Panc1 (cell line): ENCODE results near the gene IL1RAP. TPM values are rescaled to one million over a fixed set of nuclear protein-coding genes. Genes with fewer than 3 reads are reported as not detected.

Experiments used
- ATAC-seq: fragments of 200-7000 bp; cut with Tn5 transposase; 2 replicates; pipeline ENCODE4 v1.9.1; 2020; ENCODE audit warnings: mild to moderate bottlenecking, moderate library complexity
- BruUV-seq: library from RNA; stranded (reverse); fragments of 400-500 nt; replicated peaks from 2 replicates; lab custom pipeline; 2021; lab: Mats Ljungman, UMichigan
- CTCF ChIA-PET: fragments of 300-600 bp; sonication (Branson Sonifier 250); formaldehyde crosslinking; loops from one replicate; lab custom pipeline; 2022; ENCODE audit warnings: antibody characterized with exemption; lab: Charles Lee
- POLR2A ChIA-PET: fragments of 300-600 bp; sonication (Branson Sonifier 250); formaldehyde crosslinking; loops from one replicate; lab custom pipeline; 2022; ENCODE audit warnings: antibody characterized with exemption; lab: Charles Lee
- DNase-seq: peaks from one replicate; pipeline ENCODE4 v3.0.0-alpha.2; 2010; ENCODE audit warnings: low read depth, low spot score
- H3K27ac ChIP-seq: 2 replicates; pipeline ENCODE4 v1.5.1; 2011; ENCODE audit warnings: mild to moderate bottlenecking, low read length, inconsistent platforms
- H3K27me3 ChIP-seq: fragments of 200-500 bp; sonication (Bioruptor generic); 2 replicates; pipeline ENCODE4 v1.6.0; 2014; ENCODE audit warnings: low read length, inconsistent platforms; ENCODE audit not compliant: control insufficient read depth, insufficient read depth
- H3K36me3 ChIP-seq: fragments of 200-500 bp; sonication (Bioruptor generic); 2 replicates; pipeline ENCODE4 v1.5.1; 2014; ENCODE audit warnings: inconsistent platforms, mild to moderate bottlenecking, low read length, moderate library complexity; ENCODE audit not compliant: control insufficient read depth, insufficient read depth
- H3K4me1 ChIP-seq: 2 replicates; pipeline ENCODE4 v1.5.1; 2011; ENCODE audit warnings: inconsistent platforms, mild to moderate bottlenecking, low read length, moderate library complexity; ENCODE audit not compliant: control insufficient read depth, insufficient read depth
- H3K4me3 ChIP-seq, 2 experiments: 2 replicates each; pipeline ENCODE4 v1.5.1; 2011 to 2012; ENCODE audit warnings: low read depth in 2 of 2, low read length in 2 of 2, mild to moderate bottlenecking in 2 of 2, inconsistent platforms in 1 of 2, moderate library complexity in 1 of 2
- H3K9me3 ChIP-seq: fragments of 200-500 bp; sonication (Bioruptor generic); 2 replicates; pipeline ENCODE4 v1.5.1; 2014; ENCODE audit warnings: low read depth, mild to moderate bottlenecking, inconsistent platforms, low read length, moderate library complexity; ENCODE audit not compliant: control insufficient read depth, insufficient read depth
- POLR2AphosphoS5 ChIP-seq: IDR thresholded peaks from 2 replicates; pipeline ENCODE4 v1.6.1; 2012; ENCODE audit warnings: mild to moderate bottlenecking, low read depth, low read length, moderate library complexity
- SIN3A ChIP-seq: IDR thresholded peaks from 2 replicates; pipeline ENCODE4 v1.6.1; 2012; ENCODE audit warnings: low read depth, mild to moderate bottlenecking, low read length, moderate library complexity, borderline replicate concordance; ENCODE audit not compliant: insufficient read depth
- TCF7L2 ChIP-seq: IDR thresholded peaks from 2 replicates; pipeline ENCODE4 v1.6.1; 2011; ENCODE audit warnings: mild to moderate bottlenecking, low read depth, low read length, inconsistent platforms
- in situ Hi-C: cut with HindIII; loops from 2 replicates; pipeline ENCODE4 v1.10.0; 2016; ENCODE audit warnings: low sequenced_read_pairs, low pct_unique_long_range_greater_than_20kb
- intact Hi-C: fragments of 100-400 bp; cut with micrococcal nuclease; formaldehyde crosslinking; loops from one replicate; pipeline ENCODE4 v1.10.0; 2022; ENCODE audit not compliant: unreplicated experiment
- total RNA-seq: library from RNA; stranded (reverse); gene quantifications from one replicate; pipeline ENCODE4 v1.2.1, GENCODE V29; 2021; ENCODE audit not compliant: unreplicated experiment
- TF ChIP-seq, protein P1 (sequence below): fragments of 450-650 bp; IDR thresholded peaks from 2 replicates; pipeline ENCODE4 v1.5.1; 2017; ENCODE audit warnings: mild to moderate bottlenecking
- TF ChIP-seq, protein P2 (sequence below), 2 experiments: IDR thresholded peaks; 2 replicates each; pipeline ENCODE4 v1.6.1; 2011 to 2012; ENCODE audit warnings: low read depth in 2 of 2, control low read depth in 1 of 2, low read length in 1 of 2, mild to moderate bottlenecking in 1 of 2, moderate library complexity in 1 of 2; ENCODE audit not compliant: insufficient read depth in 1 of 2

Gene IL1RAP
- total RNA-seq, 1 experiment from 2014 or later = 5.2 TPM

DNA sequence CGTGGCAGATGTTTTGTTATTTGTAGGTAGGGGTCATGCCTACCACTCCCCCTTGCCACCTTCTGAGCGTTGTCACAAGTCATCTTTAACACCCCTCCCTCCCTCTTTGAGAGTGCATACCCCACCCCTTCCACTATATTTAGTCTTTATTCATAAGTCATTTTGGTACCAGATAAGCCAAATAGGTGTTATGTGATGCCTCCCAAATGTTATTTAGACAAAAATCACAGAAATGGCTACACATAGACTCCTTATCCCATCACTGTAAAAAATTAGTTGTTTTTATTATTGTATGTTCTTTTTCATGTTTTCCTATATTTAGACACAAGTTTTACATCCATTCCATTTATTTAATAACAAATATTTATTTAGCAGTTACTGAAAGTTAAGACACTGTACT lies 93.1 kb downstream of the IL1RAP start:
- ChIA-PET POLR2A (no interaction called here), CTCF (no interaction called here)
- TF ChIP-seq, protein P1, sequence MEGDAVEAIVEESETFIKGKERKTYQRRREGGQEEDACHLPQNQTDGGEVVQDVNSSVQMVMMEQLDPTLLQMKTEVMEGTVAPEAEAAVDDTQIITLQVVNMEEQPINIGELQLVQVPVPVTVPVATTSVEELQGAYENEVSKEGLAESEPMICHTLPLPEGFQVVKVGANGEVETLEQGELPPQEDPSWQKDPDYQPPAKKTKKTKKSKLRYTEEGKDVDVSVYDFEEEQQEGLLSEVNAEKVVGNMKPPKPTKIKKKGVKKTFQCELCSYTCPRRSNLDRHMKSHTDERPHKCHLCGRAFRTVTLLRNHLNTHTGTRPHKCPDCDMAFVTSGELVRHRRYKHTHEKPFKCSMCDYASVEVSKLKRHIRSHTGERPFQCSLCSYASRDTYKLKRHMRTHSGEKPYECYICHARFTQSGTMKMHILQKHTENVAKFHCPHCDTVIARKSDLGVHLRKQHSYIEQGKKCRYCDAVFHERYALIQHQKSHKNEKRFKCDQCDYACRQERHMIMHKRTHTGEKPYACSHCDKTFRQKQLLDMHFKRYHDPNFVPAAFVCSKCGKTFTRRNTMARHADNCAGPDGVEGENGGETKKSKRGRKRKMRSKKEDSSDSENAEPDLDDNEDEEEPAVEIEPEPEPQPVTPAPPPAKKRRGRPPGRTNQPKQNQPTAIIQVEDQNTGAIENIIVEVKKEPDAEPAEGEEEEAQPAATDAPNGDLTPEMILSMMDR = no peak
- TF ChIP-seq TCF7L2 (no peak), SIN3A (no peak), POLR2AphosphoS5 (no peak)
- TF ChIP-seq, protein P2, sequence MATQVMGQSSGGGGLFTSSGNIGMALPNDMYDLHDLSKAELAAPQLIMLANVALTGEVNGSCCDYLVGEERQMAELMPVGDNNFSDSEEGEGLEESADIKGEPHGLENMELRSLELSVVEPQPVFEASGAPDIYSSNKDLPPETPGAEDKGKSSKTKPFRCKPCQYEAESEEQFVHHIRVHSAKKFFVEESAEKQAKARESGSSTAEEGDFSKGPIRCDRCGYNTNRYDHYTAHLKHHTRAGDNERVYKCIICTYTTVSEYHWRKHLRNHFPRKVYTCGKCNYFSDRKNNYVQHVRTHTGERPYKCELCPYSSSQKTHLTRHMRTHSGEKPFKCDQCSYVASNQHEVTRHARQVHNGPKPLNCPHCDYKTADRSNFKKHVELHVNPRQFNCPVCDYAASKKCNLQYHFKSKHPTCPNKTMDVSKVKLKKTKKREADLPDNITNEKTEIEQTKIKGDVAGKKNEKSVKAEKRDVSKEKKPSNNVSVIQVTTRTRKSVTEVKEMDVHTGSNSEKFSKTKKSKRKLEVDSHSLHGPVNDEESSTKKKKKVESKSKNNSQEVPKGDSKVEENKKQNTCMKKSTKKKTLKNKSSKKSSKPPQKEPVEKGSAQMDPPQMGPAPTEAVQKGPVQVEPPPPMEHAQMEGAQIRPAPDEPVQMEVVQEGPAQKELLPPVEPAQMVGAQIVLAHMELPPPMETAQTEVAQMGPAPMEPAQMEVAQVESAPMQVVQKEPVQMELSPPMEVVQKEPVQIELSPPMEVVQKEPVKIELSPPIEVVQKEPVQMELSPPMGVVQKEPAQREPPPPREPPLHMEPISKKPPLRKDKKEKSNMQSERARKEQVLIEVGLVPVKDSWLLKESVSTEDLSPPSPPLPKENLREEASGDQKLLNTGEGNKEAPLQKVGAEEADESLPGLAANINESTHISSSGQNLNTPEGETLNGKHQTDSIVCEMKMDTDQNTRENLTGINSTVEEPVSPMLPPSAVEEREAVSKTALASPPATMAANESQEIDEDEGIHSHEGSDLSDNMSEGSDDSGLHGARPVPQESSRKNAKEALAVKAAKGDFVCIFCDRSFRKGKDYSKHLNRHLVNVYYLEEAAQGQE (IDR thresholded peaks at IDR 0.05; ENCODE audit: insufficient read depth in 1 of 2, low read depth in 2 of 2, low read length in 1 of 2) = no peak

DNA sequence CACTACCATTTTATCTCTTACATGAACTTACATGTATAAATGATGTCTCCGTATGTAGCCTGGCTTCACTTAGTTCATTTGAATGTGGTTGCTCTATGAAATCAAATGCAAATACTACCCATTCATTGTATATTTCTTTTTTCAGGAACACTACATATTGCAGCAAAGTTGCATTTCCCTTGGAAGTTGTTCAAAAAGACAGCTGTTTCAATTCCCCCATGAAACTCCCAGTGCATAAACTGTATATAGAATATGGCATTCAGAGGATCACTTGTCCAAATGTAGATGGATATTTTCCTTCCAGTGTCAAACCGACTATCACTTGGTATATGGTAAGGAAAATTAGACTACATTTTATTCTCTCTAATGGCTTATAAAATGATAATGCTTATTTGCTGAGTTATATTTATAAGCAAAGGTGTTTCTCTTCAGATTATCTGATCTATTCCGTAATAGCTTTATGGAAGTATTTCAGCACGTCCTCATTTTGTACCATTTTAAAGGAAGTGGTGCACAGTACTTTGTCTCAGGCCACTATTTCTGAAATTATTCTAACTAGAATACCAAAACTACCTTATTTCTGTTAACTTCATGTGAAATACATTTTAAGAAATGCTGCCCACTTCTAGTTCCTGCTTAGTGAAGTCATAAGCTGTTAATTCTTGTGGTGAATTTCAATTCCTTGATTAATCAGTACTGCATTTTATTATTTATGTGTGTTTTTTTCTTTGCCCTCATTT lies 95.1 kb downstream of the IL1RAP start:
- no peak overlapping the region for H3K4me3 ChIP-seq
- no peaks in the 10 kb centered on the region for H3K27me3 ChIP-seq
- no TSS peak for BruUV-seq
- ATAC-seq (no peak), DNase-seq (no peak)
- H3K4me1 ChIP-seq = no peaks in the 10 kb centered on the region
- H3K27ac ChIP-seq = no peak overlapping the region
- no peak for TF ChIP-seq POLR2AphosphoS5
- TF ChIP-seq, protein P2 (IDR thresholded peaks at IDR 0.05; ENCODE audit: insufficient read depth in 1 of 2, low read depth in 2 of 2, low read length in 1 of 2) = no peak
- TF ChIP-seq, protein P1 = no peak
- no peak for TF ChIP-seq SIN3A
- no peak for TF ChIP-seq TCF7L2
- CTCF ChIA-PET = no interaction called here
- in situ Hi-C loops (no loop called here), intact Hi-C loops (no loop called here)
- POLR2A ChIA-PET = no interaction called here
- H3K36me3 ChIP-seq = no peaks in the 10 kb centered on the region
- no peaks in the 10 kb centered on the region for H3K9me3 ChIP-seq

More for the DNA sequence above, 93.1 kb downstream of the IL1RAP start:
- BruUV-seq = no TSS peak
- in situ Hi-C loops = no loop called here
- Histone ChIP-seq H3K27me3 (no peaks in the 10 kb centered on the region), H3K4me1 (no peaks in the 10 kb centered on the region), H3K27ac (no peak overlapping the region), H3K36me3 (no peaks in the 10 kb centered on the region), H3K4me3 (no peak overlapping the region), H3K9me3 (no peaks in the 10 kb centered on the region)
- intact Hi-C loops = no loop called here
- ATAC-seq = no peak
- no peak for DNase-seq
